ENCODE data around the gene CYB5R3.
"Not testable (repeated sequence)": the region's sequence is repeated elsewhere in the genome, so short reads cannot be mapped to it uniquely, and the experiment has no call there.

Gene CYB5R3

GRCh38 chr22:42611051-42611450, 38.1 kb downstream of the CYB5R3 start:
- H3K36me3 ChIP-seq (ENCODE audit: insufficient read depth, low read length): no peaks in the 10 kb centered on the region
- H3K4me1 ChIP-seq (ENCODE audit: control insufficient read depth, insufficient read depth, low read length, unreplicated experiment): peaks cover 31% of the 10 kb centered on the region
- no peak overlapping the region for H3K27ac ChIP-seq (ENCODE audit: low read depth, low read length)
- H3K79me2 ChIP-seq (ENCODE audit: control insufficient read depth, insufficient read depth, low read length, unreplicated experiment): peaks cover 66% of the 10 kb centered on the region
- H2AFZ ChIP-seq (ENCODE audit: low read length, unreplicated experiment): no peak overlapping the region
- no peaks in the 10 kb centered on the region for H3K27me3 ChIP-seq (ENCODE audit: insufficient read depth, low read length)
- H3K4me3 ChIP-seq (ENCODE audit: low read depth, low read length): no peak overlapping the region

GRCh38 chr22:42610186-42610585, 39.0 kb downstream of the CYB5R3 start:
- no peak overlapping the region for H2AFZ ChIP-seq (ENCODE audit: low read length, unreplicated experiment)
- no peaks in the 10 kb centered on the region for H3K36me3 ChIP-seq (ENCODE audit: insufficient read depth, low read length)
- peaks cover 75% of the 10 kb centered on the region for H3K79me2 ChIP-seq (ENCODE audit: control insufficient read depth, insufficient read depth, low read length, unreplicated experiment)
- H3K27me3 ChIP-seq (ENCODE audit: insufficient read depth, low read length): no peaks in the 10 kb centered on the region
- no peak overlapping the region for H3K4me3 ChIP-seq (ENCODE audit: low read depth, low read length)
- peaks cover 27% of the 10 kb centered on the region for H3K4me1 ChIP-seq (ENCODE audit: control insufficient read depth, insufficient read depth, low read length, unreplicated experiment)
- H3K27ac ChIP-seq (ENCODE audit: low read depth, low read length): no peak overlapping the region

- peak overlapping the region; percentile 19; the same call in 1 of the 2 replicates for H3K27ac ChIP-seq (ENCODE audit: low read depth, low read length)
- H3K79me2 ChIP-seq (ENCODE audit: control insufficient read depth, insufficient read depth, low read length, unreplicated experiment): peaks cover 86% of the 10 kb centered on the region
- peaks cover 32% of the 10 kb centered on the region for H3K4me1 ChIP-seq (ENCODE audit: control insufficient read depth, insufficient read depth, low read length, unreplicated experiment)
- no peaks in the 10 kb centered on the region for H3K36me3 ChIP-seq (ENCODE audit: insufficient read depth, low read length)
- 0 out of 2 replicates have a peak overlapping the region, but pooled peaks have one; percentile 31 for H3K4me3 ChIP-seq (ENCODE audit: low read depth, low read length)
- no peak overlapping the region for H2AFZ ChIP-seq (ENCODE audit: low read length, unreplicated experiment)
- H3K27me3 ChIP-seq (ENCODE audit: insufficient read depth, low read length): no peaks in the 10 kb centered on the region
Observed at GRCh38 chr22:42608823-42609361, 40.3 kb downstream of the CYB5R3 start.

- Histone ChIP-seq H3K4me1 (ENCODE audit: control insufficient read depth, insufficient read depth, low read length, unreplicated experiment) (peaks cover 32% of the 10 kb centered on the region), H3K79me2 (ENCODE audit: control insufficient read depth, insufficient read depth, low read length, unreplicated experiment) (peaks cover 85% of the 10 kb centered on the region), H2AFZ (ENCODE audit: low read length, unreplicated experiment) (no peak overlapping the region), H3K27me3 (ENCODE audit: insufficient read depth, low read length) (no peaks in the 10 kb centered on the region), H3K27ac (ENCODE audit: low read depth, low read length) (no peak overlapping the region), H3K36me3 (ENCODE audit: insufficient read depth, low read length) (no peaks in the 10 kb centered on the region), H3K4me3 (ENCODE audit: low read depth, low read length) (no peak overlapping the region)
Observed at GRCh38 chr22:42608136-42608822, 40.9 kb downstream of the CYB5R3 start.

- H3K36me3 ChIP-seq (ENCODE audit: insufficient read depth, low read length): not testable (repeated sequence)
Observed at GRCh38 chr22:42607641-42608040, 41.6 kb downstream of the CYB5R3 start.

GRCh38 chr22:42604403-42604802, 44.8 kb downstream of the CYB5R3 start:
- peaks cover 14% of the 10 kb centered on the region for H3K4me1 ChIP-seq (ENCODE audit: control insufficient read depth, insufficient read depth, low read length, unreplicated experiment)
- no peak overlapping the region for H3K4me3 ChIP-seq (ENCODE audit: low read depth, low read length)
- H3K27me3 ChIP-seq (ENCODE audit: insufficient read depth, low read length): no peaks in the 10 kb centered on the region
- H2AFZ ChIP-seq (ENCODE audit: low read length, unreplicated experiment): no peak overlapping the region
- 0 out of 2 replicates have a peak, but pooled peaks cover 2% of the 10 kb centered on the region for H3K36me3 ChIP-seq (ENCODE audit: insufficient read depth, low read length)
- H3K27ac ChIP-seq (ENCODE audit: low read depth, low read length): no peak overlapping the region; the same call in 1 of the 2 replicates
- H3K79me2 ChIP-seq (ENCODE audit: control insufficient read depth, insufficient read depth, low read length, unreplicated experiment): peaks cover 53% of the 10 kb centered on the region

More at GRCh38 chr22:42607641-42608040, 41.6 kb downstream of the CYB5R3 start:
- H3K79me2 ChIP-seq (ENCODE audit: control insufficient read depth, insufficient read depth, low read length, unreplicated experiment): peaks cover 84% of the 10 kb centered on the region
- H3K4me3 ChIP-seq (ENCODE audit: low read depth, low read length); H3K27ac ChIP-seq (ENCODE audit: low read depth, low read length); H3K27me3 ChIP-seq (ENCODE audit: insufficient read depth, low read length); H2AFZ ChIP-seq (ENCODE audit: low read length, unreplicated experiment): not testable (repeated sequence)
- H3K4me1 ChIP-seq (ENCODE audit: control insufficient read depth, insufficient read depth, low read length, unreplicated experiment): peaks cover 28% of the 10 kb centered on the region

- H3K27ac ChIP-seq (ENCODE audit: low read depth, low read length): no peak overlapping the region
- H3K79me2 ChIP-seq (ENCODE audit: control insufficient read depth, insufficient read depth, low read length, unreplicated experiment): peaks cover 46% of the 10 kb centered on the region
- H3K4me1 ChIP-seq (ENCODE audit: control insufficient read depth, insufficient read depth, low read length, unreplicated experiment): peaks cover 5% of the 10 kb centered on the region
- 0 out of 2 replicates have a peak, but pooled peaks cover 2% of the 10 kb centered on the region for H3K36me3 ChIP-seq (ENCODE audit: insufficient read depth, low read length)
- no peak overlapping the region for H2AFZ ChIP-seq (ENCODE audit: low read length, unreplicated experiment)
- H3K27me3 ChIP-seq (ENCODE audit: insufficient read depth, low read length): no peaks in the 10 kb centered on the region
- H3K4me3 ChIP-seq (ENCODE audit: low read depth, low read length): no peak overlapping the region
Observed at GRCh38 chr22:42603427-42603826, 45.8 kb downstream of the CYB5R3 start.

GRCh38 chr22:42602470-42602869, 46.7 kb downstream of the CYB5R3 start:
- Histone ChIP-seq H3K4me1 (ENCODE audit: control insufficient read depth, insufficient read depth, low read length, unreplicated experiment) (peaks cover 5% of the 10 kb centered on the region), H3K27me3 (ENCODE audit: insufficient read depth, low read length) (no peaks in the 10 kb centered on the region), H3K4me3 (ENCODE audit: low read depth, low read length) (no peak overlapping the region), H3K27ac (ENCODE audit: low read depth, low read length) (no peak overlapping the region), H2AFZ (ENCODE audit: low read length, unreplicated experiment) (no peak overlapping the region), H3K79me2 (ENCODE audit: control insufficient read depth, insufficient read depth, low read length, unreplicated experiment) (peaks cover 43% of the 10 kb centered on the region), H3K36me3 (ENCODE audit: insufficient read depth, low read length) (0 out of 2 replicates have a peak, but pooled peaks cover 2% of the 10 kb centered on the region)

GRCh38 chr22:42601879-42602465, 47.2 kb downstream of the CYB5R3 start:
- H3K4me3 ChIP-seq (ENCODE audit: low read depth, low read length): no peak overlapping the region
- no peak overlapping the region for H2AFZ ChIP-seq (ENCODE audit: low read length, unreplicated experiment)
- 0 out of 2 replicates have a peak, but pooled peaks cover 2% of the 10 kb centered on the region for H3K36me3 ChIP-seq (ENCODE audit: insufficient read depth, low read length)
- peaks cover 5% of the 10 kb centered on the region for H3K4me1 ChIP-seq (ENCODE audit: control insufficient read depth, insufficient read depth, low read length, unreplicated experiment)
- peaks cover 43% of the 10 kb centered on the region for H3K79me2 ChIP-seq (ENCODE audit: control insufficient read depth, insufficient read depth, low read length, unreplicated experiment)
- H3K27ac ChIP-seq (ENCODE audit: low read depth, low read length): no peak overlapping the region
- no peaks in the 10 kb centered on the region for H3K27me3 ChIP-seq (ENCODE audit: insufficient read depth, low read length)

GRCh38 chr22:42596863-42597530, 52.2 kb downstream of the CYB5R3 start:
- no peaks in the 10 kb centered on the region for H3K27me3 ChIP-seq (ENCODE audit: insufficient read depth, low read length)
- H3K79me2 ChIP-seq (ENCODE audit: control insufficient read depth, insufficient read depth, low read length, unreplicated experiment): peaks cover 3% of the 10 kb centered on the region
- H3K4me3 ChIP-seq (ENCODE audit: low read depth, low read length): no peak overlapping the region
- H3K4me1 ChIP-seq (ENCODE audit: control insufficient read depth, insufficient read depth, low read length, unreplicated experiment): no peaks in the 10 kb centered on the region
- no peak overlapping the region for H2AFZ ChIP-seq (ENCODE audit: low read length, unreplicated experiment)
- no peak overlapping the region for H3K27ac ChIP-seq (ENCODE audit: low read depth, low read length)
- peaks cover 7% of the 10 kb centered on the region; the same call in 1 of the 2 replicates for H3K36me3 ChIP-seq (ENCODE audit: insufficient read depth, low read length)
